Heart left ventricle (tissue), 13 donors: ENCODE measurements around the gene GNA15.

Experiments used
- POLR2A ChIP-seq, 2 donors: fragments of 450-650 bp; IDR thresholded peaks; one replicate each; pipeline ENCODE4 v1.6.1; 2017; ENCODE audit warnings: antibody characterized with exemption in 2 of 2, mild to moderate bottlenecking in 2 of 2, moderate library complexity in 2 of 2
- TF ChIP-seq, protein P1 (sequence below), 12 donors: fragments of 200-600 bp; sonication (generic) in 4 of 12; IDR thresholded peaks; one replicate each; pipeline versions ENCODE4 v1.5.0 to v1.8.0; 2018 to 2022; ENCODE audit warnings: antibody characterized with exemption in 12 of 12, mild to moderate bottlenecking in 5 of 12
- donor health status: ischemic (EF 13 %, LVEDD 7.1; RV severe dilation, severe dysfunction).
- donor health status: DM: no; HTN: yes; CAD: no.
- donor health status: DM: no; HTN: no; CAD: no.
- donor health status: ischemic (EF 25% LVEDD 6.9; RV normal size, moderate dysfunction).
- donor health status: ischemic (EF 25% LVEDD 5.7; RV mildly dilated, moderate dysfunction).
- donor health status: ischemic (EF 35%, LVEDD 5.7; RV mildly dilated, moderate dysfunction).
- donor health status: nonischemic (EF 11% LVEDD 7.7; RV severe dilation, severe dysfunction).
- donor health status: DM: yes; HTN: yes; CAD: no.
- donor health status: PGD.
- donor health status: ischemic (EF 29% LVEDD 5.4; RV normal size, mild dysfunction).
- donor health status: nonischemic (EF 23%, LVEDD 6.1; RV moderate dilation, normal function).

- TF ChIP-seq, protein P1, sequence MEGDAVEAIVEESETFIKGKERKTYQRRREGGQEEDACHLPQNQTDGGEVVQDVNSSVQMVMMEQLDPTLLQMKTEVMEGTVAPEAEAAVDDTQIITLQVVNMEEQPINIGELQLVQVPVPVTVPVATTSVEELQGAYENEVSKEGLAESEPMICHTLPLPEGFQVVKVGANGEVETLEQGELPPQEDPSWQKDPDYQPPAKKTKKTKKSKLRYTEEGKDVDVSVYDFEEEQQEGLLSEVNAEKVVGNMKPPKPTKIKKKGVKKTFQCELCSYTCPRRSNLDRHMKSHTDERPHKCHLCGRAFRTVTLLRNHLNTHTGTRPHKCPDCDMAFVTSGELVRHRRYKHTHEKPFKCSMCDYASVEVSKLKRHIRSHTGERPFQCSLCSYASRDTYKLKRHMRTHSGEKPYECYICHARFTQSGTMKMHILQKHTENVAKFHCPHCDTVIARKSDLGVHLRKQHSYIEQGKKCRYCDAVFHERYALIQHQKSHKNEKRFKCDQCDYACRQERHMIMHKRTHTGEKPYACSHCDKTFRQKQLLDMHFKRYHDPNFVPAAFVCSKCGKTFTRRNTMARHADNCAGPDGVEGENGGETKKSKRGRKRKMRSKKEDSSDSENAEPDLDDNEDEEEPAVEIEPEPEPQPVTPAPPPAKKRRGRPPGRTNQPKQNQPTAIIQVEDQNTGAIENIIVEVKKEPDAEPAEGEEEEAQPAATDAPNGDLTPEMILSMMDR (IDR thresholded peaks at IDR 0.05), result no peak
- TF ChIP-seq POLR2A (IDR thresholded peaks at IDR 0.05), result no peak
Observed at GRCh38 chr19:3202346-3202745, 66.5 kb downstream of the GNA15 start.
